Measurements from ENCODE around the gene PGP. TPM values are rescaled to one million over a fixed set of nuclear protein-coding genes. Genes with fewer than 3 reads are reported as not detected.

Gene PGP
- total RNA-seq, 2 donors from 2014 or later = 31.0 to 32.0 TPM

GRCh38 chr16:2228161-2228824, 13.7 kb upstream of the PGP start:
- Histone ChIP-seq H3K27ac (ENCODE audit: low read depth, low read length) (no peak overlapping the region), H3K9ac (ENCODE audit: extremely low read depth, low read length, poor library complexity, severe bottlenecking) (no peak overlapping the region), H3K9me3 (ENCODE audit: control insufficient read depth, low read length) (no peaks in the 10 kb centered on the region), H3K36me3 (ENCODE audit: control insufficient read depth, insufficient read depth, low read length) (peaks cover 29% of the 10 kb centered on the region), H3K4me1 (ENCODE audit: control insufficient read depth, insufficient read depth, low read length) (no peaks in the 10 kb centered on the region), H3K4me3 (ENCODE audit: low read length) (no peak overlapping the region), H3K27me3 (ENCODE audit: control insufficient read depth, insufficient read depth, low read length, poor library complexity, severe bottlenecking) (no peaks in the 10 kb centered on the region)
- DNase-seq = no peak
- H3K4me1 Mint-ChIP-seq = peaks cover 4% of the 10 kb centered on the region
- no peak overlapping the region for H3K27ac Mint-ChIP-seq
- no peak overlapping the region for H3K4me3 Mint-ChIP-seq
- TF ChIP-seq, protein P1, sequence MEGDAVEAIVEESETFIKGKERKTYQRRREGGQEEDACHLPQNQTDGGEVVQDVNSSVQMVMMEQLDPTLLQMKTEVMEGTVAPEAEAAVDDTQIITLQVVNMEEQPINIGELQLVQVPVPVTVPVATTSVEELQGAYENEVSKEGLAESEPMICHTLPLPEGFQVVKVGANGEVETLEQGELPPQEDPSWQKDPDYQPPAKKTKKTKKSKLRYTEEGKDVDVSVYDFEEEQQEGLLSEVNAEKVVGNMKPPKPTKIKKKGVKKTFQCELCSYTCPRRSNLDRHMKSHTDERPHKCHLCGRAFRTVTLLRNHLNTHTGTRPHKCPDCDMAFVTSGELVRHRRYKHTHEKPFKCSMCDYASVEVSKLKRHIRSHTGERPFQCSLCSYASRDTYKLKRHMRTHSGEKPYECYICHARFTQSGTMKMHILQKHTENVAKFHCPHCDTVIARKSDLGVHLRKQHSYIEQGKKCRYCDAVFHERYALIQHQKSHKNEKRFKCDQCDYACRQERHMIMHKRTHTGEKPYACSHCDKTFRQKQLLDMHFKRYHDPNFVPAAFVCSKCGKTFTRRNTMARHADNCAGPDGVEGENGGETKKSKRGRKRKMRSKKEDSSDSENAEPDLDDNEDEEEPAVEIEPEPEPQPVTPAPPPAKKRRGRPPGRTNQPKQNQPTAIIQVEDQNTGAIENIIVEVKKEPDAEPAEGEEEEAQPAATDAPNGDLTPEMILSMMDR (conservative IDR thresholded peaks at IDR 0.05) = no peak
- 95 to 97% methylated on average over 15 to 25 of the region's 25 CpGs for WGBS, 2 experiments (ENCODE audit: insufficient coverage in 1 of 2, insufficient read length in 1 of 2)
- no peaks in the 10 kb centered on the region for H3K9me3 Mint-ChIP-seq
- H3K27me3 Mint-ChIP-seq (ENCODE audit: insufficient read depth) = no peaks in the 10 kb centered on the region
- peaks cover 18% of the 10 kb centered on the region for H3K36me3 Mint-ChIP-seq (ENCODE audit: low read depth)

- DNase-seq = no peak
- Mint-ChIP-seq H3K4me3 (no peak overlapping the region), H3K27me3 (ENCODE audit: insufficient read depth) (no peaks in the 10 kb centered on the region), H3K4me1 (peaks cover 4% of the 10 kb centered on the region), H3K36me3 (ENCODE audit: low read depth) (peaks cover 17% of the 10 kb centered on the region), H3K9me3 (no peaks in the 10 kb centered on the region), H3K27ac (no peak overlapping the region)
- H3K36me3 ChIP-seq (ENCODE audit: control insufficient read depth, insufficient read depth, low read length) = peaks cover 25% of the 10 kb centered on the region
- H3K9ac ChIP-seq (ENCODE audit: extremely low read depth, low read length, poor library complexity, severe bottlenecking) = no peak overlapping the region
- no peaks in the 10 kb centered on the region for H3K27me3 ChIP-seq (ENCODE audit: control insufficient read depth, insufficient read depth, low read length, poor library complexity, severe bottlenecking)
- TF ChIP-seq, protein P1 (conservative IDR thresholded peaks at IDR 0.05) = no peak
- H3K4me3 ChIP-seq (ENCODE audit: low read length) = no peak overlapping the region
- no peaks in the 10 kb centered on the region for H3K4me1 ChIP-seq (ENCODE audit: control insufficient read depth, insufficient read depth, low read length)
- H3K27ac ChIP-seq (ENCODE audit: low read depth, low read length) = no peak overlapping the region
- WGBS, 2 experiments (ENCODE audit: insufficient coverage in 1 of 2, insufficient read length in 1 of 2) = 97% methylated on average over 4 to 6 of the region's 6 CpGs
- H3K9me3 ChIP-seq (ENCODE audit: control insufficient read depth, low read length) = no peaks in the 10 kb centered on the region
These were observed 12.3 kb upstream of the PGP start for GRCh38 chr16:2226918-2227317.

GRCh38 chr16:2226245-2226793, 11.7 kb upstream of the PGP start:
- Histone ChIP-seq H3K36me3 (ENCODE audit: control insufficient read depth, insufficient read depth, low read length) (peaks cover 25% of the 10 kb centered on the region), H3K4me3 (ENCODE audit: low read length) (no peak overlapping the region), H3K27me3 (ENCODE audit: control insufficient read depth, insufficient read depth, low read length, poor library complexity, severe bottlenecking) (no peaks in the 10 kb centered on the region), H3K9ac (ENCODE audit: extremely low read depth, low read length, poor library complexity, severe bottlenecking) (no peak overlapping the region), H3K4me1 (ENCODE audit: control insufficient read depth, insufficient read depth, low read length) (no peaks in the 10 kb centered on the region), H3K9me3 (ENCODE audit: control insufficient read depth, low read length) (no peaks in the 10 kb centered on the region), H3K27ac (ENCODE audit: low read depth, low read length) (no peak overlapping the region)
- 94 to 100% methylated on average over 2 to 9 of the region's 9 CpGs for WGBS, 2 experiments (ENCODE audit: insufficient coverage in 1 of 2, insufficient read length in 1 of 2)
- Mint-ChIP-seq H3K27ac (peak overlapping the region; percentile 87), H3K27me3 (ENCODE audit: insufficient read depth) (no peaks in the 10 kb centered on the region), H3K4me3 (no peak overlapping the region), H3K36me3 (ENCODE audit: low read depth) (peaks cover 15% of the 10 kb centered on the region), H3K9me3 (no peaks in the 10 kb centered on the region), H3K4me1 (peaks cover 4% of the 10 kb centered on the region)
- TF ChIP-seq, protein P1 (conservative IDR thresholded peaks at IDR 0.05) = no peak
- DNase-seq = no peak
